ENCODE data around the gene SLC6A6.

- TF ChIP-seq, protein P1, sequence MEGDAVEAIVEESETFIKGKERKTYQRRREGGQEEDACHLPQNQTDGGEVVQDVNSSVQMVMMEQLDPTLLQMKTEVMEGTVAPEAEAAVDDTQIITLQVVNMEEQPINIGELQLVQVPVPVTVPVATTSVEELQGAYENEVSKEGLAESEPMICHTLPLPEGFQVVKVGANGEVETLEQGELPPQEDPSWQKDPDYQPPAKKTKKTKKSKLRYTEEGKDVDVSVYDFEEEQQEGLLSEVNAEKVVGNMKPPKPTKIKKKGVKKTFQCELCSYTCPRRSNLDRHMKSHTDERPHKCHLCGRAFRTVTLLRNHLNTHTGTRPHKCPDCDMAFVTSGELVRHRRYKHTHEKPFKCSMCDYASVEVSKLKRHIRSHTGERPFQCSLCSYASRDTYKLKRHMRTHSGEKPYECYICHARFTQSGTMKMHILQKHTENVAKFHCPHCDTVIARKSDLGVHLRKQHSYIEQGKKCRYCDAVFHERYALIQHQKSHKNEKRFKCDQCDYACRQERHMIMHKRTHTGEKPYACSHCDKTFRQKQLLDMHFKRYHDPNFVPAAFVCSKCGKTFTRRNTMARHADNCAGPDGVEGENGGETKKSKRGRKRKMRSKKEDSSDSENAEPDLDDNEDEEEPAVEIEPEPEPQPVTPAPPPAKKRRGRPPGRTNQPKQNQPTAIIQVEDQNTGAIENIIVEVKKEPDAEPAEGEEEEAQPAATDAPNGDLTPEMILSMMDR (IDR thresholded peaks at IDR 0.05; ENCODE audit: insufficient read depth, low read depth, low read length), result no peak
- TF ChIP-seq EZH2 (IDR thresholded peaks at IDR 0.05; ENCODE audit: insufficient read depth, low read length), result no peak
Measured at GRCh38 chr3:14410503-14411165, 8.2 kb downstream of the SLC6A6 start.

Data from astrocyte (in vitro differentiated cells and primary cell).